HG03378 (cell line): ENCODE measurements around the gene LDAH.

ENCODE experiments used
- ATAC-seq: cut with Tn5 transposase; IDR thresholded peaks from one replicate; pipeline ENCODE4 v1.9.1; 2021; ENCODE audit warnings: mild to moderate bottlenecking, moderate library complexity; ENCODE audit not compliant: unreplicated experiment

Gene LDAH

GRCh38 chr2:20781656-20782265 is 41.1 kb downstream of the LDAH start:
- peak; percentile 81 for ATAC-seq

- no peak for ATAC-seq
Measured at GRCh38 chr2:20771299-20771698, 51.6 kb downstream of the LDAH start.

GRCh38 chr2:20766798-20767644 is 55.9 kb downstream of the LDAH start:
- no peak for ATAC-seq

GRCh38 chr2:20766213-20766612 is 56.7 kb downstream of the LDAH start:
- no peak for ATAC-seq

GRCh38 chr2:20762945-20763683 is 59.8 kb downstream of the LDAH start:
- ATAC-seq: no peak

GRCh38 chr2:20759487-20759886 is 63.4 kb downstream of the LDAH start:
- ATAC-seq: no peak

- ATAC-seq: peak; percentile 90
Measured at GRCh38 chr2:20758997-20759396, 63.9 kb downstream of the LDAH start.

- no peak for ATAC-seq
Measured at GRCh38 chr2:20757405-20758090, 65.4 kb downstream of the LDAH start.

- ATAC-seq: no peak
Measured at GRCh38 chr2:20755132-20755800, 67.6 kb downstream of the LDAH start.

GRCh38 chr2:20752293-20752692 is 70.6 kb downstream of the LDAH start:
- no peak for ATAC-seq

GRCh38 chr2:20747317-20747716 is 75.6 kb downstream of the LDAH start:
- no peak for ATAC-seq

GRCh38 chr2:20745924-20746555 is 76.9 kb downstream of the LDAH start:
- ATAC-seq: no peak

GRCh38 chr2:20744366-20745335 is 78.2 kb downstream of the LDAH start:
- ATAC-seq: peak; percentile 95

GRCh38 chr2:20738772-20739171 is 84.1 kb downstream of the LDAH start:
- no peak for ATAC-seq

GRCh38 chr2:20737505-20737904 is 85.4 kb downstream of the LDAH start:
- ATAC-seq: peak; percentile 97

- no peak for ATAC-seq
Measured at GRCh38 chr2:20728114-20728758, 94.7 kb downstream of the LDAH start.

GRCh38 chr2:20726913-20727312 is 96.0 kb downstream of the LDAH start:
- ATAC-seq: no peak

- ATAC-seq: no peak
Measured at GRCh38 chr2:20725782-20726181, 97.1 kb downstream of the LDAH start.
